ENCODE data around the gene MYADM.
"Not testable (repeated sequence)": the region's sequence is repeated elsewhere in the genome, so short reads cannot be mapped to it uniquely, and the experiment has no call there.

The MYADM gene

GRCh38 chr19:53868892-53869804, 1.5 kb downstream of the MYADM start:
- peak; percentile 65 for DNase-seq (ENCODE audit: low spot score)

- not testable (repeated sequence) for DNase-seq (ENCODE audit: low spot score)
These were observed 2.3 kb downstream of the MYADM start for GRCh38 chr19:53869805-53870484.

- DNase-seq (ENCODE audit: low spot score): peak; percentile 56
These were observed 2.8 kb downstream of the MYADM start for GRCh38 chr19:53870485-53870844.

GRCh38 chr19:53871454-53871853, 3.8 kb downstream of the MYADM start:
- DNase-seq (ENCODE audit: low spot score): no peak

GRCh38 chr19:53872762-53873161, 5.1 kb downstream of the MYADM start:
- no peak for DNase-seq (ENCODE audit: low spot score)

- no peak for DNase-seq (ENCODE audit: low spot score)
These were observed 6.3 kb downstream of the MYADM start for GRCh38 chr19:53873773-53874605.

GRCh38 chr19:53874606-53874990, 6.9 kb downstream of the MYADM start:
- no peak for DNase-seq (ENCODE audit: low spot score)

- DNase-seq (ENCODE audit: low spot score): no peak
These were observed 8.1 kb downstream of the MYADM start for GRCh38 chr19:53875602-53876325.

GRCh38 chr19:53876651-53877224, 9.1 kb downstream of the MYADM start:
- DNase-seq (ENCODE audit: low spot score): no peak

GRCh38 chr19:53877361-53877766, 9.7 kb downstream of the MYADM start:
- DNase-seq (ENCODE audit: low spot score): no peak

GRCh38 chr19:53878776-53879139, 11.1 kb downstream of the MYADM start:
- DNase-seq (ENCODE audit: low spot score): no peak

- peak; percentile 93 for DNase-seq (ENCODE audit: low spot score)
These were observed 11.7 kb downstream of the MYADM start for GRCh38 chr19:53879140-53880081.

GRCh38 chr19:53880711-53881481, 13.2 kb downstream of the MYADM start:
- no peak for DNase-seq (ENCODE audit: low spot score)

GRCh38 chr19:53881482-53882390, 14.1 kb downstream of the MYADM start, which contains the start of gene PRKCG:
TSS of gene PRKCG (plus strand) at chr19:53882197. CDS start at chr19:53882495, 298 bp downstream.
- peak; percentile 41 for DNase-seq (ENCODE audit: low spot score)

GRCh38 chr19:53882391-53883050, 14.8 kb downstream of the MYADM start:
- no peak for DNase-seq (ENCODE audit: low spot score)

- DNase-seq (ENCODE audit: low spot score): no peak
These were observed 15.6 kb downstream of the MYADM start for GRCh38 chr19:53883231-53883661.

- DNase-seq (ENCODE audit: low spot score): no peak
These were observed 16.1 kb downstream of the MYADM start for GRCh38 chr19:53883741-53884140.

GRCh38 chr19:53884256-53884655, 16.6 kb downstream of the MYADM start:
- DNase-seq (ENCODE audit: low spot score): no peak
